ENCODE results near the gene TRABD2B.
A peak's percentile ranks its signal among the peaks of the same experiment; 100 is the strongest.

Gene TRABD2B

DNA sequence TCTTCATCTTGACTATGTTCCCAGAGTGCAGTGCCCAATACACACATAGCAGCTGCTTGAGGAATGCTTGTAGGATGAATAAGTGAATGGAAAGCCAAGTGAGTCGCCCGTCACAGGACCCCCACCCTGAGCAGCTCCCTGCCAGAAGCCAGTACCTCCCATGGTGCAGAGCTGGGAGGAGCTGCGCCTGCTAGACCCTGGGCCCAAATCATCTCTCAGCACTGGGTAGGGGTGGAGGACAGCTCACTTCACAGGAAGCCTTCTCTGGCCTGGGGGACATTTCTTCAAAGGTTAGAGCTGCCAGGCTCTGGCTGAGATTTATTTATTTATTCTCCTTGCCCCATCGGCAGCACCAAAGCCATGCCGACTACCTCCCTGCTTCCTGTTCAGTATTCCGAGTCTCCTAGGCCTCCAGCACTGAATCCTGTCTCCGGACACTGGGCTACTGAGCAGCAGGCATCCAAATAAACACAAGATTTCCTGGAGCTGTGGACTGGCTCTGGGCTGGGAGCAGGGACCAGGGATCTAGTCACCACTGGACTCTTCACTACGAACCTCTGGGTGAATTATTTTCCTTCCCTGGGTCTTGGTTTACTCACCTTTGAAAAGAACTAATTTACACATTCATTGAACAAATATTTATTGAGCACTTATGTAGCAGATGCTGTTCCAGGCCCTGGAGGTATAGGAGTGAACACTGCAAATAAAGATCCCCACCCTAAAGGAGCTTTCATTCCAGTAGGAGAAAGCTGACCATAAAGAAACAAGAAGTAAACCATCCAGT lies 187.7 kb downstream of the TRABD2B start:
- in situ Hi-C loops (cut with HindIII; ENCODE audit: low sequenced_read_pairs): no loop called here
- DNase-seq (ENCODE audit: low read depth, low spot score): peak; percentile 80
- TF ChIP-seq, protein P1, sequence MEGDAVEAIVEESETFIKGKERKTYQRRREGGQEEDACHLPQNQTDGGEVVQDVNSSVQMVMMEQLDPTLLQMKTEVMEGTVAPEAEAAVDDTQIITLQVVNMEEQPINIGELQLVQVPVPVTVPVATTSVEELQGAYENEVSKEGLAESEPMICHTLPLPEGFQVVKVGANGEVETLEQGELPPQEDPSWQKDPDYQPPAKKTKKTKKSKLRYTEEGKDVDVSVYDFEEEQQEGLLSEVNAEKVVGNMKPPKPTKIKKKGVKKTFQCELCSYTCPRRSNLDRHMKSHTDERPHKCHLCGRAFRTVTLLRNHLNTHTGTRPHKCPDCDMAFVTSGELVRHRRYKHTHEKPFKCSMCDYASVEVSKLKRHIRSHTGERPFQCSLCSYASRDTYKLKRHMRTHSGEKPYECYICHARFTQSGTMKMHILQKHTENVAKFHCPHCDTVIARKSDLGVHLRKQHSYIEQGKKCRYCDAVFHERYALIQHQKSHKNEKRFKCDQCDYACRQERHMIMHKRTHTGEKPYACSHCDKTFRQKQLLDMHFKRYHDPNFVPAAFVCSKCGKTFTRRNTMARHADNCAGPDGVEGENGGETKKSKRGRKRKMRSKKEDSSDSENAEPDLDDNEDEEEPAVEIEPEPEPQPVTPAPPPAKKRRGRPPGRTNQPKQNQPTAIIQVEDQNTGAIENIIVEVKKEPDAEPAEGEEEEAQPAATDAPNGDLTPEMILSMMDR (IDR thresholded peaks at IDR 0.05; ENCODE audit: low read depth, low read length): no peak
- no peak overlapping the region for H3K4me3 ChIP-seq (ENCODE audit: low read depth, low read length)

DNA sequence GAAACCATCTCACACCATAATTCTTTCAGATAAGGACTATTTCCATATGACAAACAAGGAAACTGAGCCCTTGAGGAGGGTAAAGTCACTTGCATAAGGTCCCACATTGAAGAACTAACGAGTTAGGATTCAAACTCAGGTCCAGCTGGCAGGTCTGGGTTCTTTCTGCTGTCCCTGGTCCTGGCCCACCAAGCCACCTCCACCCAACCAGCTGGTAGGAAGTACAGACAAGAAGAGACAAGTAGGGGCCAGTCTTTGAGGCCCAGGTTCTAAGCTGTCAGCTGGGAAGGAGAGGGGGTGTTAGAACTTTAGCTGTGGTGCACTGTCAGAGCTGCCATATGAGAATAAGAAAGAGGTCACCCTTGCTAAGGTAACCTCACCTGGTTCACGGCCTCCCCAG lies 188.6 kb downstream of the TRABD2B start:
- TF ChIP-seq, protein P1 (IDR thresholded peaks at IDR 0.05; ENCODE audit: low read depth, low read length): no peak
- no peak for DNase-seq (ENCODE audit: low read depth, low spot score)
- in situ Hi-C loops (cut with HindIII; ENCODE audit: low sequenced_read_pairs): no loop called here
- H3K4me3 ChIP-seq (ENCODE audit: low read depth, low read length): no peak overlapping the region

DNA sequence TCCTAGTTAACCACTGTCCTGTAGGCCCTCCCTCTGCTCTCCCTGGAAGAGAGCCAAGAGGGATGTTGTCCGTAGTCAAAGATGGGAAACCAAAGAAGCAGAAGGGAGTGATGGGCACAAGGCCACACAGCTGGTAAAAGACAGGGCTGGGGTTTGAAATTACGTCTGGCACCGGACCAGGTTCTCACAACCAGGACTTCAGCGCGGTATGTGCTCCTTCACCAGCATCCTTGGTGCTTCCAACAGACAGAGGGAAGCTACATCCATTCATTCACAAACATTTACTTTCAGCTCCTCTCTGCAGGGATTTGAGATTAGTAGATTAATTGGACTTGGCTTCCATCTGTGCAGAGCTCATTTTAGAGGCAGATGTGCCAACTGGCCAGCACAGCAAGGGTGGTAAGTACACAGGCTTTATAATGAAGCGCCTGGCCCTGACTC lies 191.2 kb downstream of the TRABD2B start:
- no peak overlapping the region for H3K4me3 ChIP-seq (ENCODE audit: low read depth, low read length)
- DNase-seq (ENCODE audit: low read depth, low spot score): no peak
- TF ChIP-seq, protein P1 (IDR thresholded peaks at IDR 0.05; ENCODE audit: low read depth, low read length): no peak
- in situ Hi-C loops (cut with HindIII; ENCODE audit: low sequenced_read_pairs): no loop called here

GRCh38 chr1:47805018-47805417 lies 192.2 kb downstream of the TRABD2B start:
- no peak overlapping the region for H3K4me3 ChIP-seq (ENCODE audit: low read depth, low read length)
- DNase-seq (ENCODE audit: low read depth, low spot score): no peak
- TF ChIP-seq, protein P1 (IDR thresholded peaks at IDR 0.05; ENCODE audit: low read depth, low read length): no peak
- in situ Hi-C loops (cut with HindIII; ENCODE audit: low sequenced_read_pairs): no loop called here

- H3K4me3 ChIP-seq (ENCODE audit: low read depth, low read length): no peak overlapping the region
- TF ChIP-seq, protein P1 (IDR thresholded peaks at IDR 0.05; ENCODE audit: low read depth, low read length): no peak
- no peak for DNase-seq (ENCODE audit: low read depth, low spot score)
- in situ Hi-C loops (cut with HindIII; ENCODE audit: low sequenced_read_pairs): no loop called here
Observed at GRCh38 chr1:47803815-47804501, 193.2 kb downstream of the TRABD2B start.

- peak; percentile 41 for DNase-seq (ENCODE audit: low read depth, low spot score)
- in situ Hi-C loops (cut with HindIII; ENCODE audit: low sequenced_read_pairs): no loop called here
- no peak overlapping the region for H3K4me3 ChIP-seq (ENCODE audit: low read depth, low read length)
- TF ChIP-seq, protein P1 (IDR thresholded peaks at IDR 0.05; ENCODE audit: low read depth, low read length): no peak
Observed at GRCh38 chr1:47797575-47797974, 199.6 kb downstream of the TRABD2B start.

Measured in astrocyte of the spinal cord (primary cell).